EL (cell line): ENCODE measurements around the gene STARD6.
A peak's percentile ranks its signal among the peaks of the same experiment; 100 is the strongest.
"Not testable (repeated sequence)": the region's sequence is repeated elsewhere in the genome, so short reads cannot be mapped to it uniquely, and the experiment has no call there.

Experiments
- DNase-seq: peaks from one replicate; pipeline ENCODE4 v3.0.0-alpha.2; 2016

Gene STARD6

DNA sequence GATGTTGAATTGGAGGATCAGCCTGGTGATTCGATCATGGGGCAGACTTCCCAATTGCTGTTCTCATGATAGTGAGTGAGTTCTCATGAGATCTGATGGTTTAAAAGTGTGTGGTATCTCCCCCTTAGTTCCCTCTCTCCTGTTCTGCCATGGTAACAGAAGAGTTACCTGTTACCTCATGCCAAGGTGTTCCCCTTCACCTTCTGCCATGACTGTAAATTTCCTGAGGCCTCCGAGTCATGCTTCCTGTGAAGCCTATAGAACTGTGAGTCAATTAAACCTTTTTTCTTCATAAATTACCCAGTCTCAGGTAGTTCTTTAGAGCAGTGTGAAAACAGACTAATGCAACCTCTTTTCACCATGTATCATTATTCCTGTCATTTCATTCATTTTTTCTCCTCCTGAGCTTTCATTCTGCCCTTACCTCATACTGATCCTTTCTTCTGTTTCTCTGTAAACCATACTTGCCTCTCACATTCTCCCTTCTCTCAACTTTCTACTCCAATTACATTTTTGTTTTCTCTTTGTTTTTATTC, 22.0 kb downstream of the STARD6 start:
- no peak for DNase-seq

DNA sequence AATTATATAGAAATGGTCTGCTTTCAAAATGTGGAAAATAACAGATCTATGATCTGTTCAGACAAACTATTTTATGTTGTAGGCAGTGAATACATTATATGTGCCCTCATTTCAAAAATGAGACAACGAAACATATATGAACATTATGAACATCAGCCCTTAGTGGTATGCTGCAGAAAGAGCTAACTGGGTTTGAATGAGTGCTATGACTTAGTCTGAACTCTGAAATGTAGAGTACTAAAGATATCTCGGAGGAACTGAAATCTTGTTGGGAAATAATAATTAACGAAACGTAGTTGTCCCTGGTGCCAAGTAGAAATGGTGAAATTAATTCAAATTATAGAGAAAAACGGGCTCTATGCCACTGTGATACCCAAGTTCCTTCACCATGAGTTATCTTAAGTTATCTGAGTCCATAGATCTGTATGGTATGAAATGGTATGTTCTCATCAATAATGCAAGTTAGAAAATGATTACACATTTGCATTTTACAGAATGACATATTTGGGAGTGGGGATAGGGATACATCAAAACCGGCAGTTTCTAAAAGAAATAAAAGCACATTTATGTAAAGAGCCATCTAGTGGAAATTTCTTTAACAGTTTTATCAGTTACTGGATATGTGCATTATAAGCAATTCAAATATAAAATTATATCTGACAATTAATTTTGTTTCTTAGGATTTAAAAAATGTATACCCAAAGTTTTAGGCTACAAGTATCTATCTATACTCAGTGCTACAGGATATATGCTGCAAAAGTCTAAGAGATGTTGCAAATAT, 26.7 kb downstream of the STARD6 start:
- DNase-seq = no peak

DNA sequence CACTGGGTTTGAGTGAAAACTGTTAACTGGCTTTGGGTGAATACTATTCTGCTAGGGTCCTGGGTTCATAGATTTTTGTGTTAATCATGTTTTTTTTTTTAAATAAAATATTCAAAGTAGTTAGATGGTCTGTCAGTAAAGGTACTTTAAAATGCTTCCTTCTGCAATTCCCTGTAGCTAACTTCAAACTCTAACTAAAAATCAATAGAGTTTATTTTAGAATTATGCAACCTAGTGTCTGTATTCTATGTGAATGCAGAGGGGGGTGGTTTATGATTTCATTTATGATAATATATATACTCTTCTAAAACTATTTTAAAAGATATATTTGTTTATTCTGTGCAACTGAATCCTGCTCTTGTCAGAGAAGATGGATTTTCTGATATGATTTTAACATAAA, 27.9 kb downstream of the STARD6 start:
- DNase-seq = no peak

DNA sequence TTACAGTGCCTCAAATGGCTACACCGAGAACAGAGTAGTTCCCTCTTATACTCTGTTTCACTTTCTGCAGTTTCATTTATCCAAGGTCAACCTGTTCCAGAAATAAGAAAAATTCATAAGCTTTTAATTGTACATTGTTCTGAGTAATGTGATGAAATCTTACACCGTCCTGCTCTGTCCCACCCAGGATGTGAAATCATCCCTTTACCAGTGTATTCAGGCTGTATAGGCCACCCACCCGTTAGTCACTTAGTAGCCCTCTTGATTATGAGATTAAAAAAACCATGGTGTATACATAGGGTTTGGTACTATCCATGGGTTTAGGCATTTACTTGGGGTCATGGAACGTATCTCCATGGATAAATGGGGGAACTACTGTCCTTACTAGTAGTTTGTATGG, 29.8 kb downstream of the STARD6 start:
- DNase-seq = peak; percentile 3

DNA sequence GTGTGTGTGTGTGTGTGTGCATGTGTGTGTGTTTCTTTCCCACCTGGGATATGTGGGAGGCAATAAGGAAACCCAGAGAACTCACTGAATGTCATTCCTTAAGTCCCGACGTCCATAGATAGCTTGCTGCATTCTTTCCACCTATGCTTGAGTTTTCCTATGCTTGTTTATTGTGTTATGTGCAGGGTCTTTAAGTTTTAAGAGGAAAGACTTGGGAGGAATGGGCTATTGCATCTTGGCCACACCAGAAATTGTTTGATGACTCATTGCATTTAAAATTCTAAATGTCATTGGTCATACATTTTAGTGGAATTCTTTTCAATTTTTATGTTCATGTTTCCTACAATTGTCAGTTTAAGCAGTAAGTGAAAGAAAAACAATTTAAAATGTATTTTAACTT, 33.7 kb downstream of the STARD6 start:
- DNase-seq = peak; percentile 15

DNA sequence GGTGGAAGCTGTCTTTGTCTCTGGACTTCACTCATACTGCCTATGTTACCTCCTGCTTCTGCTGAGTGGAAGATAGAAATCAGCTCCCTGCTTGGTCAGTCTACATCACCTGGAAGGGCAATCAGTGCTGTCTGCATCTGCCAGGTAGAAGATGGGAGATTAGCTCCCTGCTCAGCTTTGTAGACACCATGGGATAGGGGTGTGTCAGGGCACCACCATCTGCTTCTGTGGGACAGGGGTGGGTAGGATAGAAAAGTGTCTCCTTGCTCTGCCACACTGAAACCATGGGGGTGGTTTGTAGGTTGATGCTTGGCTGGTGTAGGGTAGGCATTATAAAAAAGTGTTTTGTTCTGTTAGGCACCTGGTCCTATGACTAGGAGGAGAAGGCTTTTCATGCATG, 34.1 kb downstream of the STARD6 start:
- DNase-seq = no peak

DNA sequence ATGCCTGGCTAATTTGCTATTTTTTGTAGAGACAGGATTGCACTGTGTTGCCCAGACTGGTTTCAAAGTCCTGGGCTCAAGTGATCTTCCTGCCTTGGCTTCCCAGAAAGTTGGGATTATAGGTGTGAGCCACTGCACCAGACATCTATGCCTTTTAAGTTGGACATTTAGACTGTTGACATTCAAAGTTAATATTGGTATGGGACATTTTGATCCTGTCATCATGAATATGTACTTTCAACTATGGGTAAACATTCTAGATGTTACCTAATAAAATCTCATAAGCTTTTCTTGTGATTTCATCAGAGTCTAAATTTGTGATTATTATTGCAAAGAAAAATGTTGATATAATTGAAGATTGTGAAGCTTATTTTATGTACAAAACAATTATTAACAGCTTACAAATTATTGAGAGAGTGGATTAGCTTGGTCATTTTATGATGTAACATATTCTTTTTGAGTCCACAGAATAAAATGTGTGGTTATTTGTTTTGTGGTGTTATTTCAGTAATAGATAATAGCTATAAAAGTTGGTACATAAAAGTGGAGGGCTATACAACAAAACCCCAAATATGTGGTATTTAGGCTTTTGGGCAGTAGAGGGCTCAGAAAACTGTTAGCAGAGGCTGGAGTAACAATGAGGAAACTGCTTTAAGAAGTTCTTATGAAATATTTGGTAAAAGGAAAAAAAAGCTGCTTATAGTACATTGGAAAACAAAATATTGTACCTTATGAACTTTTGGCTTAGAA, 41.4 kb downstream of the STARD6 start:
- no peak for DNase-seq

DNA sequence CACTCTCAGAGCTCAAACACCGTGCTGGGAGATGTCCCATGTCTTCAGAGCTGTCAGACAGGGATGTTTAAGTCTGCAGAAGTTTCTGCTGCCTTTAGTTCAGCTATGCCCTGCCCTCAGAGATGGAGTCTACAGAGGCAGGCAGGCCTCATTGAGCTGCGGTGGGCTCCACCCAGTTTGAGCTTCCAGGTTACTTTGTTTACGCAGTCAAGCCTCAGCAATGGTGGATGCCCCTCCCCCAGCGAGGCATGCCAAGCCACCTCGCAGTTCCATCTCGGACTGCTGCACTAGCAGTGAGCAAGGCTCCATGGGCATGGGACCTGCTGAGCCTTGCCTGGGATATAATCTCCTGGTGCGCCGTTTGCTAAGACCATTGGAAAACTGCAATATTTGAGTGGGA, 48.1 kb downstream of the STARD6 start:
- not testable (repeated sequence) for DNase-seq

DNA sequence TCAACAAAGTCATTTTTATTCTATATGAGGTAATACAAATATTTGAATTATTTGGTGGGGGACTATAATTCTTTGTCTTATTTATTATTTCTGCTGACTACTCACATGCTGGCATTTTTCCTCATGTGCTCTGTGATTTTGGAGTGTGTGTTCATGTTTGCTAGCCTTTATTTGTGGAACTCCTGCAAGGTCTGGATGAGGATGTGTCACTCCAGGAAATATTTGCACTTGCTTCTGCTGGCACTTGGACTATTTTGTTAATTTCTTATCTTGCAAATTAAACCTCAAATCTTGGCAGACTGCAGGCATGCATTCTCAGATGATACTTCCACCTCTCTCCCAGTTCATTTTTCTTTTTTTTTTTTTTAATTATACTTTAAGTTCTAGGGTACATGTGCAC, 54.2 kb downstream of the STARD6 start:
- no peak for DNase-seq

DNA sequence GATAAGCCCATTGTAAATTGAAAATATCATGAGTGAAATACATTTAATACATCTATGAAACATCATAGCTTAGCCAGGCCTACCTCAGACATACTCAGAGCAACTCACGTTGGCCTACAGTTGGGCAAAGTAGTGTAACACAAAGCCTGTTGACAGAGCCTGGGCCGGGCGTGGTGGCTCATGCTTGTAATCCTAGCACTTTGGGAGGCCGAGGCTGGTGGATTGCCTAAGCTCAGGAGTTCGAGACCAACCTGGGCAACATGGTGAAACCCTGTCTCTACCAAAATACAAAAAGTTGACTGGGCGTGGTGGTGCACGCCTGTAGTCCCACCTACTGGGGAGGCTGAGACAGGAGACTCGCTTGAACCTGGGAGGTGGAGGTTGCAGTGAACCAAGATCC, 58.7 kb downstream of the STARD6 start:
- not testable (repeated sequence) for DNase-seq

DNA sequence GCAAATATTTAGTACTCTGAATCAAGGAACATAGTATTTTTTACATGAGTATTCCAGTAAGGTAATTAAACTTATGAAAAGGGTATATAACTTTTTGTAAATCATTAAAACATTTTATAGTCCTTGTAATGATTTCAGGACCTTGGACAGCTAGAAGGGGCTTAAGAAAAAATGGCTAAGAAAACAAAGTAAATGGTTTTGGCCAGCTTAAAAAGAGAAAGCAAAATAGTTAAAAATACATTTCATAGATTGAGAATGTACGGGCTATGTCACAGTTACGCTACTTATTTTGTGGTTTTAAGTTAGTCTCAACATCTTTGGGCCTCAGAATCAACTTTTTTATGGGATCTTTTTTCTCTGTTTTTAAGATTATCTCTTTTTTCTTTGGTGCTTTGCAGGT, 61.6 kb downstream of the STARD6 start:
- peak; percentile 3 for DNase-seq

DNA sequence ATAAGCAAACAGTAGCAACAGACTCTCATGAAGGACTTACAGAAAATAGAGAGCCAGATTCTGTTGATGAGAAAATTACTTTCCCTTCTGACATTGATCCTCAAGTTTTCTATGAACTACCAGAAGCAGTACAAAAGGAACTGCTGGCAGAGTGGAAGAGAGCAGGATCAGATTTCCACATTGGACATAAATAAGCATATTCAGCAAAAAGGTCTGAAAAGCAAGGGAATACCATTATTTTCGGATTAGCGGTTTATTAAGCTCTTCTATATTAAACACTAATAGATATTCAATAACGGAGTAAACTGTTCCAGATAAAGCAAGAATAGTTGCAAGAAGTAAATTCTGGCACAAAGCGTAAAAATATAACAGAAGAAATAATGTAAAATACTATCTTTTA, 63.4 kb downstream of the STARD6 start:
- DNase-seq = no peak

DNA sequence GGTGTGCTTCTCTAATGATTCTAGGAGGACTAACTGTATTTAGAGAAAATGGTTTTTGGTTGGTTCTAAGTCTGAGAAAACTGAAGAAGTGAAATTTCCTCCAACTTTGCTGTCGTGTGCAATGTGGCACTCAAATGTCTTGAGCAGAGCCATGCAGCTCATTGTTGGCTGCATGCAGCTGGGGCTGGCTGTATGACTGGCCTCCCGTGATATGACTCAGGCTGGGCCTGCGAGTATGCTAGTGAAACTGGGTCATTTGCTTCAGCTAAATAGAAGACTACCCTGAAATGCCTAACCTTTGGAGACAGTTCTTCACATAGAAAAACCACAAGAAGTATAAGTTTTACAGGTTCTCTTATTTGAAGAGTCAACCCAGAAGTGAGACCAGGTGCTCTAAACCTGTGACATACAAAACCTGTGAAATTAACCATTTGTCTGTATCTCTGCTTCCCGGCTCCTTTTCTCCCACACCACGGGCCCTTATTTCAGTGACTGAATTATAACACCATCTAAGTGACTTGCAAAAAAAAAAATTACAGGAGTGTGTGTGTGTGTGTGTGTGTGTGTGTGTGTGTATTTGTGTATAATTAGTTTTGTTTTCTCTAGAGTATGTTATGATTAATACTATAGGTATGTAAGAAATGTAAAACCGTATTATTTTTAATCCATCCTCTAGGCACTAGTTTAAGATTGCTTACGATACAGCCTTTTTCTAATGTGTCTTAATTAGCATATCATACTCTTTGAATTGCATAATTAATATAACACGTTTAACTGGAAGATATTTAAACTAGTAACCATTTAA, 72.5 kb downstream of the STARD6 start:
- peak; percentile 78 for DNase-seq

DNA sequence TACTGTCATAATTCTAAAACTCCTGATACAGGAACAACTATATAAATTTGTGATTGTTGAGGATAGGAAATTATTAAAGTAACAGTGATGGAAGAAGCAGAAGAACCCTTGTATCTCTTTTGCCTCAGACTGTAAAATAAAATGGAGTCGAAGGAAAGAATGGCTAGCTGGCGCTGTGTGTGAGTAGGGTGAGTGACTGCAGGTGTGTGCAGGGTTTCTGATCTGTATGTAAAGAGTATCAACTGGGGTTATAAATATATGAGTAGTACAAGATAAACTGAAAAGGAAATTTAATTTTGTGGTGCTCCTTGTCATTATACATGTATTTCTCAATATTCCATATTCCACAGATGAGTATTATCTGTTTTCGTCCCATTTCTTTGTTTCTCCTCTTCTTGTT, 73.1 kb downstream of the STARD6 start:
- no peak for DNase-seq

DNA sequence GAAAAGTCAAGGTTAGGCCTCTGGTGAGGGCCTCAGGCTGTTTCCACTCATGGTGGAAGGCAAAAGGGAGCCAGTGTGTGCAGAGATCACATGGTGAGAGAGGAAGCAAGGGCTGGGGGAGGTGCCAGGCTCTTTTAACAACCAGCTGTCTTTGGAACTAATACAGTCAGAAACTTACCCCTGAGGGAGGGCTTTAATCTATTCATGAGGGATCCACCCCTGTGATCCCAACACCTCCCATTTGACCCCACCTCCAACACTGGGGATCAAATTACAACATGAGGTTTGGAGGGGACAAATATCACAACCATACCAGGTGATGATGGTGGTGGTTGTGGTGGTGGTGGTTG, 77.5 kb downstream of the STARD6 start:
- no peak for DNase-seq

DNA sequence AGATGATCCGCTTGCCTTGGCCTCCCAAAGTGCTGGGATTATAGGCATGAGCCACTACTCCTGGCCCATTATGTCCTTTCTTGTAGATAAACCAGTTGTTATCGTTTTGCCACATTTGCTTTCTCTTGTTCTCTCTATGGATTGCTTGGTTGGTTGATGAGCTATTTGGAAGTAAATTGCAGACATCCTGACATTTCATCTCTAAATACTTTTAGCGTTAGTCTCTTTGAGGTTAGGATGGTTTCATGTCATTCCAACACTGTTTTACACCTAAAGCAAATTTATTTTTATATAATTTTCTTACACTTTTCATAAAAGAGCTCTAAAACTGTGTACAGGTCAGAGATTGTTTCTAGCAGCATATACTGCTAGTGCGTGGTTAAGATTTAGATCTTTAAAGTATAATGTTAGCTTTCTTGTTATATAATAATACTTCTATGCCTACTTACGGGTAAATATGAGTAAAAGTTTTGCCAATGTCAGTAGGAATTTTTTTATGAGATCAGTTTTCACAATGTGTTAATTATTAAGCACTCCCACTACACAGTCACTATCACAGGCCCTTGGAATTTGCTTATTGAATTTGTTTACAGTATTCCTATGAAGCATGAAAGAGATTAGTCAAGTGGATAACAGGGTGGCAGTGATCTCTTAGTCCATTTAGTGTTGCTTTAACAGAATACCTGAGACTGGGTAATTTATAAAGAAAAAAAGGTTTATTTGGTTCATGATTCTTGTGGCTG, 78.0 kb downstream of the STARD6 start:
- no peak for DNase-seq

DNA sequence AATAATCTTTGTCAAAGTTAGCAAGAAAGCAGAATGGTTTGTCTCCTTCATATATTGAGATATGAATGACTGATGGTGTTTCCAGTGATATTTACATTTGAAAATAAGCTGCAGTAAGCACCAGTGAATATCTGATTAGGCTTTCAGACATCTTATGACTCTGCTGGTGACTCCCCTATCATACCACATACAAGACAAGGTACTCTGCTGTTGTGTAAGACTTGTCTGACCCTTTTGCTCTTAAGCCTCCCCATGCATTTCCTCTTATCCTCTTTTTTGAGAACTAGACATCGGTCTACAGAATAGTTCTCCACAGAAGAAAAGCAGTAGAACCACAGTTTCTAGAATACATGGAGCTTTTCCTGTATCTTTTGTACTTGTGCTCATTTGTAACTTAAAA, 79.0 kb downstream of the STARD6 start:
- DNase-seq = no peak

DNA sequence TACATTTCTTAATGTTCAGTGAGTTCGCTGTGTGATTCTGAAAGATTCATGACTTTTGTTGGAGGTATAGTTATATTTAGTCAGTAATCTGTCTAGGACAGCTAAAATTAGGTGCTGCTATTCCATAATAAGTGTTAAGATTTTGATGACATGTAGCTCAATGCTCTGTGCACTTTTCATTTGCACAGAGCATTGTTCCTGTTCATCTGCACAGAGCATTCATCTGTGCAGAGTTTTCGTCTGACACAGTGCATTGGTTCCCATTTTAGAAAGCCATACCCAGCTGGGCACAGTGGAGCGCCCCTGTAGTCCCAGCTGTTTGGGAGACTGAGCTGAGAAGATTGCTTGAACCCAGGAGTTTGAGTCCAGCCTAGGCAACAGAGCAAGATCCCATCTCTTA, 79.8 kb downstream of the STARD6 start:
- no peak for DNase-seq
